ENCODE data around the gene ATCAY.

Gene ATCAY

DNA sequence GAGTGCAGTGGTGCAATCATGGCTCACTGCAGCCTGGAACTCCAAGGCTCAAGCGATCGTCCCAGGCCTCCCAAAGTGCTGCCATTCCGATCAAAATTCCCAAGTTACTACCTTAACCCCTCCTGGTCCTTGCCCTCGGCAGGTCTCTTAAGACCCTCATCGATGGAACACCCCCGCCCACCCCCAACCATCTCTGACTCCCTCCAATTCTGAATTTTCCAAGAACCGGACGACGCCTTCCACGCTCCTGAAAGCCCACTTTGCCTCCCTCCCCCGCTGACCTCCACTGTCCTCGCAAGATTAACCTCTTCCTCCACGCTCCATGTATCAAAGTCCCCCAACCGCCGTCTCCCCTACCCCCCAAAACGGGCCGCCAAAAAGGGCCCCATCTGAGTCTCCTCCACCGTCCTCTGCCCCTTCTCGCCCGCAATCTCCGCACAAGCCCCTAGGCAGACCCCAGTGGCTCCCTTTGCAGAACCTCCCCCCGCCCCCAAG lies 89.9 kb downstream of the ATCAY start:
- DNase-seq (ENCODE audit: low spot score), result no peak

DNA sequence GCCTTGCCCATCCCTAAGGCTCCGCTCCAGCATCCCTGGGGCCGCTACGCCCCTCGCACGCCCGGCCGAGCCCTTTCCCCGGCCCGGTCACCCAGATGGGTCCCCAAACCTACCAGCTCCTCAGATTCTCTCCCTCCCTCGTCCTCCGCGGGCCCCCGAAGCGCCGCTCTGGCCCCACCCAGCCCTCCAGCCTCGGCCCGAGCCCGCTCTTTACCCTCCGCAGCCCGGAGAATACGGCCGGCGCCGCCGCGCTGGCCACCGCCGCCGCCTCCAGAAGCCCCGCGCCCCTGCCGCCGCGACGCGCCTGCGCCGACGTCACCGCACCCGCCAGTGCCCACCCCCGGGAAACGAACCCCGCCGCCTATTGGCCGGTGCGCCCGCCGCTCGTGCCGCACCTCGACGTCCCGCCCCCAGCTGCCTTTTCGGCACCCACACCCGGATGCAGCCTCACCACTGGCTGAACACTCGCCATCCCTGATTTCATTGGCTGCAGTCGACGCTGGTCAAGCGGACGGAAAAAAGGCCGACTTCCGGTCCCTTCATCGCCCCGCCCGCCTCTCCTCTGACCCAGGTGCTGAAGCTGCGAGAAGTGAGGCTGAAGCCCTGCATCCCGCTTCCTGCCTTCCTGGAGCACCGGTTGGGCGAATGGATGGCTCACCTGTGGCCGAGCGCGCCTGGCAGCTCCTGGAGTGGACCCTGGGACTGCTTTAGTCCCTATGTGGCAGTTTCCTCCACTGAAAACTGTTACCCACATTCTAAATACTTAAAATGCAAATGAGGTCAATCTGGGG lies 90.5 kb downstream of the ATCAY start, which contains the start of gene DAPK3:
Gene DAPK3 (minus strand): TSS at position 292 of the 791 bp plus-strand sequence. CDS start 1,364 bp downstream, outside the sequence.
- DNase-seq (ENCODE audit: low spot score), result peak; percentile 97

DNA sequence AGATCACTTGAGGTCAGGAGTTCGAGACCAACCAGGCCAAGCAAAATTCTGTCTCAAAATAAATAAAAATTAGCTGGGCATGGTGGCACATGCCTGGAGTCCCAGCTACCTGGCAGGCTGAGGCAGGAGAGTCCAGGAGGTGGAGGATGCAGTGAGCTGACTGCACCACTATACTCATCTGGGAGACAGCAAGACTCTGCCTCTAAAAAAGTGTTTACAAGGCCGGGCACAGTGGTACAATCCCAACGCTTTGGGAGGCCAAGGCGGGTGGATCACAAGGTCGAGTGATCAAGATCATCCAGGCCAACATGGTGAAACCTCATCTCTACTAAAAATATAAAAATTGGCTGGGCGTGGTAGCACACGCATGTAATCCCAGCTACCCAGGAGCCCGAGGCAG lies 94.7 kb downstream of the ATCAY start:
- DNase-seq (ENCODE audit: low spot score), result no peak

DNA sequence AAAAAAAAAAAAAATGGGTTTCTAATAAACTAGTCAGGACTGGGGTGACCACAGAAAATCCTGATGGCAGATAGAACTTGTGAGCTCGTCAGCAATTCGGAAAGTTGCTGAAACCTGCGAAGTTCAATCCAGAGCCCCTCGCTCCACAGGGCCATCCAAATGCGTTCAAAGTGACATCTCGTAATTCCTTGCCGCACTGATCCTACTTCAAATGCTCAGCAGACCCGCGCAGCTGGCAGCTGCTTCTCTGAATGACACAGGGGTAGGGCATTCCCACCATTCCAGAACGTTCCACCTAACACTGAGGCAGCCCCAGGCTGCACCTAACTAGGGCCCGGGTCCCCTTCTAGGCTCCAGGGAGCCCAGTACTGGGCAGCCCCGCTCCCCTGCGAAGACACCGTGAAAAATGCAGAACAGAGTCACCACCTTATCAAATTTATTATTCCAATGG lies 95.2 kb downstream of the ATCAY start:
- DNase-seq (ENCODE audit: low spot score), result no peak

DNA sequence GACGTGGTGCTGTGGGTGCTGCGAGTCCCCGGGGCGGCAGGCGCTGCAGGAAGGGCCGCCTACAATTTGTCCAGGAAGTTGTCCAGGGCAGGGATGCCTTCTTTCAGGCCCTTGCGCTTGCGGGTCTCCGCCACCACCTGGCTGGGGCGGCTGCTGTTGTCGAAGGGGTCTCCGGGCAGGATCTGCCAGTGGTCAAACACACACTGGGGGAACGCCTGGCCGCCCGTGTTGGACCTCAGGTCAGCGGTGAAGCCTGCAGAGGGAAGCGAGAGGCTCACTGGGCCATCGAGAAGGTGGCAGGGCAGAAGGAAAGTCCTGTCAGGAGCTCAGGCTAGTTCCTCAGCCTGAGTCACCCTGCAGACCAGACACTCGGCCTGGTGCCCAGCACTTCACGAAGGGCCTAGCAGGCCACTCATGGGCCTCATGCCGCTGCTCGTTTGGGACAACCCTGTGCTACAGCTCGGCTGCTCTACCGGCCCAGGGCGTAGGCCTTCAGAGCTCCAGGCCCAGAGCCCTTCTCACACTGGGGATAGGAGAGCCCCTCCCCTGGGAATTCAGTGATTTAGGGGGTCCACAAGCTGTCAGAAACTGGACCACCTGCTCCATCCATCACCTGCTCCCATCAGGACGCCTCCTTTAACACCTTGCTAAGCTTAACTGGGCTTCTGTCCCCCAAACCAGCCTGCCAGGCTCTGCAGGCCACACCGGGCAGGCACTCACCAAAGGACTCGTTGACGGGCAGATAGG lies 96.2 kb downstream of the ATCAY start:
- DNase-seq (ENCODE audit: low spot score), result no peak

All from pons (tissue), 1 donor.